ENCODE data around the gene S100A11.

The S100A11 gene

GRCh38 chr1:152038871-152039270 lies 2.1 kb upstream of the S100A11 start:
- DNase-seq: peak; percentile 56

DNA sequence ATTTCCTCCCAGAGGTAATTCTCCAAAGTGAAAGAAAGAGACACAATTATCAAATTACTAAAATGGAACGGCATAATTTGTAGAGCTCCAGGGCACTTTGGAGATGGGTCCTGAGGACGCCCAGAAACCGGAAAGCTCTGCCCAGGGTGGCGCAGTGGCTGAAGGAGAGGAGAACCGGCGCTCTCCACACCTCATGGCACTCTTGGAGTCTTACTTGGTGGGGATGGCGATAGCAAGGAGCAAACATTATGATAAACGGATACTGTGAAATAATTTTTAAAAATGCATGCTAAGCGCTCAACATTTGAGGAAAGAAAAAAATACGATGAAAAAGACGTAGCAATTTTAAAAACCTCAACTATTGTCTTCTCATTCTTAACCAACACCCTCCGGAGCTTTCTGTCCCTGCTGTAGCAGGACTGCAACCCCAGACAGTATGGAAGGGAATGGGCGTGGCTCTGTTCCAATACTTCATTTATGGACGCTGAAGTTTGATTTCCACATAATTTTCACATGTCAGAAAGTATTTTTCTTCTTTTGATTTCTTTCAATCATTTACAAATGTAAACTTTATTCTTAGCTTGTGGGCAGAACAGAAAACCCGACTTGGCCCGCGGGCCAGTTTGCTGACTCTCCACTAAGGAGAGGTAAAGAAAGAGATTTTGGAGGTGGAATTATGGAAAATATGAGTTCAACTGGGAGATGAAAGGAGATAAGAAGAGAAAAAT lies 1.1 kb downstream of the S100A11 start:
- DNase-seq: peak; percentile 57

GRCh38 chr1:152034654-152035538 lies 1.9 kb downstream of the S100A11 start:
- peak; percentile 83 for DNase-seq

- DNase-seq: no peak
Measured at GRCh38 chr1:152034324-152034653, 2.5 kb downstream of the S100A11 start.

- no peak for DNase-seq
Measured at GRCh38 chr1:152029929-152030211, 6.9 kb downstream of the S100A11 start.

- DNase-seq: peak; percentile 78
Measured at GRCh38 chr1:152029144-152029928, 7.5 kb downstream of the S100A11 start.

DNA sequence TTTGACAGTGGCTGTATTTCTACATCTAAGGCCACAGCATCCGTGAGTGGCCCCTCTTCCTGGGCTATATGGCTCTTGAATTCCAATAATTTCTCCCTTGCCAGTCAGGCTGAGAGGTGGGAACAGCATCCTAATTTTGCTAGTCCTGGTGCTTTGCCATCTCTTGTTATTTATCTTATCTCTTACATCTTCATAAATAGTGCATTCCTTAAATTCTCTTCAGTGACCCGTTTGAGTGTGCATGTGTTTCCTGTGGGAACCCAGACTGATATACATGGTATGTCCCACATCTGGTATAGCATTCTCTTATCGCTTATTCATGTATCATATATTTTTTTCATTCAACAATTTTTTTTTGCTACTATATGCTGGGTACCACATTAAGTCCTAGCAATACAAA lies 9.9 kb downstream of the S100A11 start:
- DNase-seq: no peak

GRCh38 chr1:152024223-152024622 lies 12.6 kb downstream of the S100A11 start:
- no peak for DNase-seq

DNA sequence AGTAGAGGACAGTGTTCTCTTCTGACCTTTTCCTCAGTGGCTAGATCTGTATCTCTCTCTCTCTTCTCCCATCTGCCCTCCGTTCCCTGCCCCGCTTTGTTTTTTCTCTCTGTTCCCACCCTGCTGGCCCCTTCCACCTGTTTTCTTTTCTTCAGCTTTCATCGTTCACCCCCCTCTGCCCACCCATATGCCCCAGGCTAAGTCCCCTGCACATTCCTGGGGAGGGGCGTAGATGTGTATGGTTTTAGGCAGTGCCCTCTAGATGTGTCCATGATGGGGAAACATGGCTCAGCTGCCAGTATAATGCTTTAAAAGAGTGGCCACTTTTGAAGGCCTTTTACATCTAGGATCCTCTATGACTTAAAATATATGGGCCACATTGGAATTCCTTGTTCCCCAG lies 13.6 kb downstream of the S100A11 start:
- DNase-seq: no peak

- DNase-seq: no peak
Measured at GRCh38 chr1:152022474-152022873, 14.3 kb downstream of the S100A11 start.

DNA sequence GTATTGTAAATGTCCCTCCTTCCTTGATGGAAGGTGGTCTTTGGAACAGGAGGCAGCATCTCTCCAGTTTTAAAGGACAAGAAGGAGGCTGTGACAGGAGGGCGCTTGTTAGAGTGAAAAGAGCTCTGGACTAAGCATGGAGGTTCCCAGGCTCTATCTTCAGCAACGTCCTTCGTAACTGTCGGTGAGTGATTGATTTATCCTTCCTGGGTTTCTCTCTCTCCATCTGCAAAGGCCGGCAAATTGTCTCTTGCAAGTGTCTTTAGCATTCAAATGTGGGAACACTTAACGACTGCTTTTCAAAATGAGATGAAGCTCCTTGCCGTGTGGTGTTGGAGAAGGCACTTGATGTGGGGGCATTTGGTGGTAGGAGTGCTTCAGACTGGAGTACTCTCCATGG lies 15.2 kb downstream of the S100A11 start:
- no peak for DNase-seq

DNA sequence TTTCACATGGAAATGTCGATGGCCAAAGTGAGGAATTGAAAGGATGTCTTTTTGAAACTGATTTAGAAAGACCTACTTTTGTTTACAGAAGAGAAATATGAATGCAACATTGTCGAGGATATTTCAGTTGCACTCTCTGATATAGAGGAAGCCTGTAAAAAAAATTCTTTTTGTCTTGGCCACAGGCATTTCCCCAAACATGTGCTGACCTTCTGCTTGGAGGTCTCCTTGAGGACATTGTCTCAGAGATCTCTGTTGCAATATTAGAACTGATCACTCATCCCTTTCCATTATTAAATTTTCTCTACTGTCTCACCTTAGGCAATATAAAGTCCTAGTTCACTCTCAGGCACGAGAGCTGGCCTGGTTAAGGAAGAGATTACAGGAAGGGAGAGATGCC lies 16.0 kb downstream of the S100A11 start:
- DNase-seq: peak; percentile 64

DNA sequence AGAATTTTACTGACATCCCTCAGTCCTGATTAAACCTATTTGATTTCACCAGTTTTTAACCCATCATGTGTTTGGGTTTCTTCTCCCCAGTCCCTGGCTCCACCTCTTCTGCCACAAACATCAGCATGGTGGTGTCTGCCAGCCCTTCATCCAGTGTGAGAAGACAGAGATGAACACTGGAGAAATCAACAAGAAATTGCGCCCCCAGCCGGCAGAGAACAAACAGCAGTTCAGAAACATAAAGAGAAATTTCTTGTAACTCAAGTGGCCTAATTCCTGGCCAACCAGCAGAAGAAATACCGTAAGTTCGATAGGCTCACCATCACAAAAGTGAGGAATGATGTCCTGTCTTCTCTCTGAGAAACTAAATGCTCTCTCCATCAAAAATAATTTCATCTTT lies 18.3 kb downstream of the S100A11 start:
- DNase-seq: no peak

DNA sequence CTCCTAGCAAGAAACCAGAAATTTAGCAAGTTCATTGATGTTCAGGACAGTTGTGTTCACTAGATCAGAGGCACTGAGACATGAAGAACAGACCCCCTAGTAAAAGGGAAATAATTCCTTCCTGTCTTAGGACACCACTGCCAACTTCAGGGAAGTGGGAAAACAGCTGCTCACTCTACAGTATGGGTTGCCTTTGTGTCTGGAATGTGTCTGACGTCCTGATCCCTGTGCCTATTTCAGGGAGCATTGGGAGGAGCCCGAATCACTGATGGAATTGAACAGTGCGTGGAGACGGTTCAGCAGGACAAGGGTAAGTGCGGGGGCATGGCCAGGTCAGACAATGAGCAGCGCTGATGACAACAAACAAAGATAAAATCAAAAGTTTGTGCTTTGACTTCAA lies 21.0 kb downstream of the S100A11 start:
- DNase-seq: no peak

- peak; percentile 74 for DNase-seq
Measured at GRCh38 chr1:152014943-152015342, 21.9 kb downstream of the S100A11 start.

GRCh38 chr1:152013664-152014237 lies 23.1 kb downstream of the S100A11 start:
- DNase-seq: peak; percentile 59

GRCh38 chr1:152009691-152010090 lies 27.1 kb downstream of the S100A11 start:
- no peak for DNase-seq

- no peak for DNase-seq
Measured at GRCh38 chr1:152007047-152007446, 29.8 kb downstream of the S100A11 start.

GRCh38 chr1:152005360-152005912 lies 31.4 kb downstream of the S100A11 start:
- DNase-seq: no peak

DNA sequence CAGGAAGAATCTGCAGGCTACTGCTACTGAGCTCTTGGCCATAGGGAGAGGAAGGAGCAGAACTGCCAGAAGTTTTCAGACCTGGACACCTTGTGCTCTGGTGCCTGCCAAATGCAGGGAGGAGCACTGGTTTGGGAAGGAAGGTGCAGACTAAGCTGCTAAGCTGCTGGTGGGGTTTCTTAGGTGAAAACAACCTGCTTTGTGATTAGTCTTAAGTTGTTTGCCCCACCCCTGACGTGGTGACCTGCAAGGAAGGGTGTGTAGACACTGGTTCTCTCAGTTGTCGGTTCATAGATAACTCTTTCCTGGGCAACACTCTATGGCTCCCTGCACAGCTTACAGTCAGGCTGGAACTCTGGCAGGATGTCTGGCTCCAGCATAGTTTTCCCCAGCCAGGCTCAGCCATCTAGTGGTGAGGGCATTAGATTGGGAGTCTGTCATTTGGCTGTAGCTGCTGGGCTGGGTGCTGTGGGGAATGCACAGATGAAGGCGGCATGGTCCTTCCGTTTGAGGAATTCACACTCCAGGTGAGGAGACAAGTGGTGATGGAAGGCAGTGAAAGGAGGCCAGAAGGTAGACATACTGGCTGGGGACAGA lies 32.9 kb downstream of the S100A11 start:
- no peak for DNase-seq

- no peak for DNase-seq
Measured at GRCh38 chr1:152002960-152003359, 33.8 kb downstream of the S100A11 start.
